Activated effector memory CD4-positive, alpha-beta T cell treated with Interleukin-2 at 50 U/mL for 16 hours (primary cell): ENCODE results near the gene CYP26B1.

Experiments
- DNase-seq: peaks from one replicate; pipeline ENCODE4 v3.0.0-alpha.2; 2020

Gene CYP26B1

GRCh38 chr2:72147303-72147971 lies at the start of gene CYP26B1:
CYP26B1 (minus strand) TSS chr2:72147862; CDS start chr2:72147834, 28 bp downstream.
- DNase-seq, result no peak

GRCh38 chr2:72193723-72194122 lies 46.1 kb upstream of the CYP26B1 start:
- DNase-seq, result no peak

DNA sequence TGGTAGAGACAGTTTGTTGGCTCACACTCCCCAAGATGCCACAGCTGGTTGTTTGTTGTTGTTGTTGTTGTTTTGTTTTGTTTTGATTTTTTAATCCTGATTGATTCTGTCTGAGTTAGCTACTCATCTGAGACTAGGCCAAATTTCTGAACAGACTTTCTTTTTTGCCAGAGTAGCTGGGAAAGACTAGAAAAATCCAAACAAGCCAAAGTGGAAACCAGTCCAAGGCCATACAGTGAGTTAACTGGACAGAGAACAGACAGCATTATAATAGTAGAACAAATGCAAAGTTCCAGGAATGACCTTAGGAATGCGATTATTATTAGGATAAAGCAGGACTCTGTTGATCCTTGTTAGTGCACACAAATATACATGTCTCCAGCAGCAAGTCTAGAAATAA lies 43.8 kb upstream of the CYP26B1 start:
- DNase-seq, result no peak

- DNase-seq, result no peak
Observed at GRCh38 chr2:72185206-72185605, 37.5 kb upstream of the CYP26B1 start.

GRCh38 chr2:72183466-72183865 lies 35.8 kb upstream of the CYP26B1 start:
- no peak for DNase-seq

GRCh38 chr2:72183016-72183415 lies 35.4 kb upstream of the CYP26B1 start:
- no peak for DNase-seq

DNA sequence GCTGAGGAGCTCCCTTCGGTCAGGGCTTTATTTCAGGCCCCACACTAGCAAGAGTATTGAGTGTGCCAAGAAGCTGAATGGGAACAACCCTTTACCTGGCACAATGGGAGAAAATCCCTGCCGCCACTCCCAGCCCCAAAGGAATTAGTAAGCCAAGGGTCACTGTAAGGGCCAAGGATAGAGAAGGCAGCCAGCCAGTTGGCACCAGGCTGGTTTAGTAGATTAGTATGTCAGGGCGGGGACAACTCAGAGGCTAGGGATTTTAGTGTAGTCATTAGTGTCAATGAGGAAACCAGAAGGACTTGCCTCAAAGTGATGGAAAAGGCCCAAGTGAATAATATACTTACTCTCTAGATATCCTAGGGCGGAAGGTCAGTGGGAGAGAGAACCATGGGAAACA lies 34.9 kb upstream of the CYP26B1 start:
- DNase-seq, result no peak

DNA sequence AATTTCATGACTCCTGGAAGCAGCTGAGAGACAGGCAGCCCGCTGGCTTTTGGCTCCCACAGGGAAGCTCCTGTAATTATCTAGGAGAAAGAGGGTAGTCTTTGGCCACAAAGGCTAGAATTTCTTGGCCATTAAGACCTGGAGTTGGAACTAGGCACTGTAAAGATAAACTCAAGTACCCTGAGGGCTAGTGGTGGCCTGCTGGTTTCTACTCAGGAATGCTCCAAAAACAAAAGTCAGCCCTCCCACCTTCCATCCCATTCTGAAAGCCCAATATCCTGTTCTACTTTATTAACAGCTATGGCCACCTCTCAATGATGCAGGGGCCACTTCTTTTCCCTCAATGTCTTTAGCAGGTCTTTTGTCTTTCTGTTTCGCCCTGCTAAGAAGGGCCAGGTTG lies 34.0 kb upstream of the CYP26B1 start:
- no peak for DNase-seq

GRCh38 chr2:72180351-72180750 lies 32.7 kb upstream of the CYP26B1 start:
- DNase-seq, result no peak

DNA sequence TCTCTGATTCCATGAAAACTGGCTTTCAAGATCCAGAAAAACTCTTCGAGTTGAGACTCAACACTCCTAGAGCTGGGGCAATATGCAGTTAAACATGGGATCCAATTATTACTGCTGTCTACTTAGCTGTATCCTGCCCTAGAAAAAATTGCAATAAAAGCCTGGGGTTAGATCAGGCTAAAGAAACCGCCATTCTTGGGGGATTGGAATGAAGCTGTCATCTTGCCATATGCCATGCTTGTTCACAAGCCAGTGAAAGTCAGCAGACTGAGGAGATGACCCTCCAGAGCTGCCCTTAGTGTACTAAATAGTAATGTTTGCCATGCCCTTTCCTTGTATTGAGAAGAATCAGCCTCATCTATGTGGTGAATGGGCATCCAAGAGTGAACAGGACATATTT lies 30.9 kb upstream of the CYP26B1 start:
- no peak for DNase-seq

DNA sequence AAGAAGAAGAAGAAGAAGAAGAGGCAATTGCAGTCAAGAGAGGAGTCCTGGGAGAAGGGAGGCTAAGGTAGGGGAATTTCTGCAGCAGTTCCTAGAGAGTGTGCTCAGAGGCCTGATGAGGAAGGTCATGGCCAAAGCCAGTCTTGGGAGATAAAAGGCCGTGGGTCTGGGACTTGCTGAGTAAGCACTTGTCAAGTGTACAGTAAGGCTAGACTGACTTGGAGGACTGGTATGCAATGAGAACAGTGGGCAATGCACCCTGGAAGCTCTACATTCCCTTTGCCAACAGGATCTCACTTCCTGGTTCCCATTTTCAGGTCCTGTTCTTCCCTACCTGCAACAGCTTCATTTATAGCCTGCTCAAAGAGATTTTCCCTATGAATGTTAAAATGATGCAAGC lies 28.6 kb upstream of the CYP26B1 start:
- no peak for DNase-seq

GRCh38 chr2:72175636-72176035 lies 28.0 kb upstream of the CYP26B1 start:
- no peak for DNase-seq

- no peak for DNase-seq
Observed at GRCh38 chr2:72173640-72174321, 26.1 kb upstream of the CYP26B1 start.

DNA sequence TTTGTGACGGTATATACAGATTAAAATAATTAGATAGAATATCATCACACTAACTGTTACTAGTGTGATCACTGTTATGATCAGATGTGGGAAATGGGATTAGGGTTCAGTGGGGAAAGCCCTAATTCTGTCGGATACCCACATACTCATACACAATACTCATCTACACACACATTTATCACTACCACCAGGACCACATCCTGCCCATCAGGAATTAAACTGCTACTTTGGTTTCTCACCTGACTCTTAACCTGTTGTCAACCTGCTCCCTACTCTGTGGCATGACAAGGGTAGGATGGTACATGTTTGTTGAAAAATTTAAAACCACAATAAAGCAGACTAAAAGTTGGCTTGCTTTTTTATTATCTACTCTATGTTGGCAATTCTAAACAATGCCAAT lies 24.8 kb upstream of the CYP26B1 start:
- DNase-seq, result no peak

DNA sequence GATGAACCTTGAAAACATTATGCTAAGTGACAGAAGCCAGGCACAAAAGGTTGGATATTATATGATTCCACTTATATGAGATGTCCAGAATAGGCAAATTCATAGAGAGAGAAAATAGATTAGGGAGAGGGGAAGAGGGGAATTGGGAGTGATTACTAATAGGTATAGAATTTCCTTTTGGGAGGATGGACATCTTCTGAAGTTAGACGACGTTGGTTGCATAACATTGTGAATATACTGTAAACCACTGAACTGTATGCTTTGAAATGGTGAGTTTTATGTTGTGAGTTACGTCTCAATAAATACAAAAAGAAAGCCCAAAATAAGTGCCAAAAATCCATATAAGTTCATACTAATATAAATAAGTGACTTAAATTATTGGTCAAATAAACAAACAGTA lies 18.6 kb upstream of the CYP26B1 start:
- no peak for DNase-seq

- no peak for DNase-seq
Observed at GRCh38 chr2:72165792-72166191, 18.1 kb upstream of the CYP26B1 start.

DNA sequence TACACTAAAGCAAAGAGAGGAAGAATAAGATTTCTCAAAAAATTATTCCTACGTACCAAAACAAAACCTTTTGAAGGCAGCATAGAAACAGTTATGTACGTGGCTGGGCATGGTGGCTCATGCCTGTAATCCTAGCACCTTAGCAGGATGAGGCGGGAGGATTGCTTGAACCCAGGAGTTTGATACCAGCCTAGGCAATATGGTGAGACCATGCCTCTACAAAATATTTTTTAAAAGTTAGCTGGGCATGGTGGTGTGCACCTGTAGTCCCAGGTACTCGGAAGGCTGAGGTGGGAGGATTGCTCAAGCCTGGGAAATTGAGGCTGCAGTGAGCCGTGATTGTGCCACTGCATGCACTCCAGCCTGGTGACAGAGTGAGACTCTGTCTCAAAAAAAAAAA lies 14.9 kb upstream of the CYP26B1 start:
- no peak for DNase-seq

GRCh38 chr2:72159211-72159993 lies 11.7 kb upstream of the CYP26B1 start:
- no peak for DNase-seq

GRCh38 chr2:72157871-72158771 lies 10.5 kb upstream of the CYP26B1 start:
- no peak for DNase-seq

DNA sequence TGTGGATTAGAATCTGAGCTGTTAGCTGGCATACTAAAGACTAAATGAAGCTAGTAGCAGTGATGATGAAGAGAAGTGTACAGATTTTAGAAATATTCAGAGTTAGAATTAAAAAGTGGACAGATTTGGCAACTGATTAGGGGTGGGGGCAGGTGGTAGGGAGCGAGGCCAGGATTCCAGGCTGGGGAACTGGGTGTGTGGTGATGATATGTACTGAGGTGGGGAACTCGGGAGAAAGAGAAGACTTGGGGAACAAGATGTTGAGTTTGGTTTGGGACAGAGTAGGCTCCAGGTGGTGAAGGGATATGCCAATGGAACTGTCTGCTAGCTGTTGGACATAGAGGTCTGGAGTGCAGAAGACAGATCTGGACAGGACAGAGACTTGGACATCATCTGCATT lies 9.2 kb upstream of the CYP26B1 start:
- DNase-seq, result no peak

GRCh38 chr2:72155737-72156136 lies 8.1 kb upstream of the CYP26B1 start:
- no peak for DNase-seq

- DNase-seq, result no peak
Observed at GRCh38 chr2:72155151-72155550, 7.5 kb upstream of the CYP26B1 start.

DNA sequence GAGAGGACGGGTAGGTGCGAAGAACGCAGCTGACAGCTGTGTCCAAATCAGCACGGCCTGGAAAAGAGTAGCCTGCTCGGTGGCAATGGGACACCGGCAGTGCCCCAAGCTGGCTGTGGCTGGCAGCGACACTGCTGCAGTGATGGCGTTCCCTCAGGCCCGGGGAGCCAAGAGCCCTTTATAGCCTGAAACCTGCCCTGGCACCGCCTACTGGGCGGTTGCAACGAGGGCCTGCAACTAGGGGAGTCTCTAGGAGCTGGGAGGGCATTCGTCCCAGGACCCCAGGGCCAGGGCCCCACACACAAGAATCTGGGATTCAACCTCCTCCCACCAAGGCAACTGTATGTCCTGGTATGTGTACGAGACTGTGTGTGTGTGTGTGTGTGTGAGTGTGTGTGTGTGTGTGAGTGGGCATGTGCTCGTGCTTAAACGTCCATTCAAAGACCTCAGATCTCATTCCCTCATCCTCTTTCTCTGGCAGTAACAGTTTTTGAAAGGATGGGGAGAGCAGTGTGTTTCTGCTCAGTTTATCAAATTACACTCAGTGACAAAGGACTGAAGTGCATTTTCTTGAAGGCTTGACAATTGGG lies 6.8 kb upstream of the CYP26B1 start:
- DNase-seq, result no peak
